HG02798 (cell line): Measurements from ENCODE around the gene GAP43.
A peak's percentile ranks its signal among the peaks of the same experiment; 100 is the strongest.

Experiments used
- ATAC-seq: cut with Tn5 transposase; IDR thresholded peaks from one replicate; pipeline ENCODE4 v1.9.1; 2021; ENCODE audit warnings: mild to moderate bottlenecking; ENCODE audit not compliant: unreplicated experiment, poor library complexity

GAP43 gene

GRCh38 chr3:115626721-115627120 is 3.4 kb downstream of the GAP43 start:
- ATAC-seq, result no peak

GRCh38 chr3:115627180-115628074 is 4.1 kb downstream of the GAP43 start:
- peak; percentile 83 for ATAC-seq

GRCh38 chr3:115628075-115628412 is 4.7 kb downstream of the GAP43 start:
- peak; percentile 54 for ATAC-seq

GRCh38 chr3:115630850-115631249 is 7.5 kb downstream of the GAP43 start:
- ATAC-seq, result no peak

- ATAC-seq, result no peak
Observed at GRCh38 chr3:115632026-115632425, 8.7 kb downstream of the GAP43 start.

- ATAC-seq, result no peak
Observed at GRCh38 chr3:115633467-115633866, 10.2 kb downstream of the GAP43 start.

GRCh38 chr3:115634052-115634451 is 10.7 kb downstream of the GAP43 start:
- no peak for ATAC-seq

GRCh38 chr3:115635406-115635805 is 12.1 kb downstream of the GAP43 start:
- no peak for ATAC-seq

- no peak for ATAC-seq
Observed at GRCh38 chr3:115638241-115638640, 14.9 kb downstream of the GAP43 start.

GRCh38 chr3:115638991-115639390 is 15.7 kb downstream of the GAP43 start:
- ATAC-seq, result no peak

GRCh38 chr3:115644391-115644790 is 21.1 kb downstream of the GAP43 start:
- ATAC-seq, result no peak

GRCh38 chr3:115646027-115646690 is 22.8 kb downstream of the GAP43 start:
- ATAC-seq, result no peak

GRCh38 chr3:115648559-115648958 is 25.2 kb downstream of the GAP43 start:
- no peak for ATAC-seq

GRCh38 chr3:115651087-115651486 is 27.8 kb downstream of the GAP43 start:
- ATAC-seq, result peak; percentile 50

GRCh38 chr3:115651599-115651998 is 28.3 kb downstream of the GAP43 start:
- no peak for ATAC-seq

GRCh38 chr3:115652738-115653137 is 29.4 kb downstream of the GAP43 start:
- ATAC-seq, result peak; percentile 68

GRCh38 chr3:115655761-115656282 is 32.5 kb downstream of the GAP43 start:
- no peak for ATAC-seq

- ATAC-seq, result no peak
Observed at GRCh38 chr3:115657168-115657567, 33.9 kb downstream of the GAP43 start.

GRCh38 chr3:115658032-115658336 is 34.7 kb downstream of the GAP43 start:
- ATAC-seq, result no peak

GRCh38 chr3:115658337-115659181 is 35.2 kb downstream of the GAP43 start:
- peak; percentile 91 for ATAC-seq
